ENCODE results near the gene SNRNP70. TPM values are rescaled to one million over a fixed set of nuclear protein-coding genes. Genes with fewer than 3 reads are reported as not detected.

SNRNP70 gene
- total RNA-seq, 6 experiments from 2014 or later, result 80.8 to 187 (median 123) TPM

DNA sequence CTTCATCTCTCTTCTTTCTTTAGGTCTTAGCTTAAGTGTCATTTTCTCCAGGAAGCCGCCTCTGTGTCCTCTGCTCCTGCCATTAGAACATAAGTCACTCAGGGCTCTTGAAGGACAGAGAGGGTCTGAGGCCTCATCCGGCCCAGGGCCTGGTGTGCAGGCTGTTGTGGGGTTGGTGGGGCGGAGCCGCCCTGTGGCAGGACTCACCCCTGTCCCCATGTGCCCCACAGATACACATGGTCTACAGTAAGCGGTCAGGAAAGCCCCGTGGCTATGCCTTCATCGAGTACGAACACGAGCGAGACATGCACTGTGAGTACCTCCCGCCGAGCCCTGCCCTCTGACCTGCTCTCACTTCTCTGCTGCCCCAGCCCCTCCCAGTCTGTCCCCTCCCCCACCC, 15.9 kb downstream of the SNRNP70 start:
- Histone ChIP-seq H3K27ac (no peak overlapping the region), H3K36me3 (peaks cover 6 to 81% (median 22%) of the 10 kb centered on the region in 4 donors), H3K9me3 (no peaks in the 10 kb centered on the region), H3K27me3 (no peaks in the 10 kb centered on the region), H3K4me3 (no peak overlapping the region), H3K4me1 (peaks cover 0 to 26% (median 7%) of the 10 kb centered on the region in 4 donors)
- intact Hi-C loops (cut with DNase I), result loop anchor here in 1 of 2 donors (5.0 kb wide), 2 partner anchors 36 to 96 kb away; no protein-coding TSS in a partner anchor
- ATAC-seq, result no peak
- WGBS (ENCODE audit: insufficient coverage, low coverage, low lambda C conversion rate, missing lambda C conversion rate), result 63% methylated on average over 4 of the region's 12 CpGs
- DNase-seq, result no peak
- TF ChIP-seq, protein P1, sequence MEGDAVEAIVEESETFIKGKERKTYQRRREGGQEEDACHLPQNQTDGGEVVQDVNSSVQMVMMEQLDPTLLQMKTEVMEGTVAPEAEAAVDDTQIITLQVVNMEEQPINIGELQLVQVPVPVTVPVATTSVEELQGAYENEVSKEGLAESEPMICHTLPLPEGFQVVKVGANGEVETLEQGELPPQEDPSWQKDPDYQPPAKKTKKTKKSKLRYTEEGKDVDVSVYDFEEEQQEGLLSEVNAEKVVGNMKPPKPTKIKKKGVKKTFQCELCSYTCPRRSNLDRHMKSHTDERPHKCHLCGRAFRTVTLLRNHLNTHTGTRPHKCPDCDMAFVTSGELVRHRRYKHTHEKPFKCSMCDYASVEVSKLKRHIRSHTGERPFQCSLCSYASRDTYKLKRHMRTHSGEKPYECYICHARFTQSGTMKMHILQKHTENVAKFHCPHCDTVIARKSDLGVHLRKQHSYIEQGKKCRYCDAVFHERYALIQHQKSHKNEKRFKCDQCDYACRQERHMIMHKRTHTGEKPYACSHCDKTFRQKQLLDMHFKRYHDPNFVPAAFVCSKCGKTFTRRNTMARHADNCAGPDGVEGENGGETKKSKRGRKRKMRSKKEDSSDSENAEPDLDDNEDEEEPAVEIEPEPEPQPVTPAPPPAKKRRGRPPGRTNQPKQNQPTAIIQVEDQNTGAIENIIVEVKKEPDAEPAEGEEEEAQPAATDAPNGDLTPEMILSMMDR (IDR thresholded peaks at IDR 0.05), result no peak
- TF ChIP-seq POLR2A (IDR thresholded peaks at IDR 0.05), result no peak

- DNase-seq (no peak), ATAC-seq (no peak)
- Histone ChIP-seq H3K36me3 (peaks cover 6 to 84% (median 27%) of the 10 kb centered on the region in 4 donors), H3K27me3 (no peaks in the 10 kb centered on the region), H3K9me3 (no peaks in the 10 kb centered on the region), H3K4me1 (peaks cover 0 to 21% (median 7%) of the 10 kb centered on the region in 4 donors), H3K4me3 (no peak overlapping the region), H3K27ac (no peak overlapping the region)
- 40% methylated on average over 3 of the region's 12 CpGs for WGBS (ENCODE audit: insufficient coverage, low coverage, low lambda C conversion rate, missing lambda C conversion rate)
- TF ChIP-seq POLR2A (IDR thresholded peaks at IDR 0.05), result no peak
- intact Hi-C loops (cut with DNase I), result loop anchor here in 1 of 2 donors (5.0 kb wide), 2 partner anchors 35 to 95 kb away; no protein-coding TSS in a partner anchor
Observed at GRCh38 chr19:49102303-49102702, 17.1 kb downstream of the SNRNP70 start.

DNA sequence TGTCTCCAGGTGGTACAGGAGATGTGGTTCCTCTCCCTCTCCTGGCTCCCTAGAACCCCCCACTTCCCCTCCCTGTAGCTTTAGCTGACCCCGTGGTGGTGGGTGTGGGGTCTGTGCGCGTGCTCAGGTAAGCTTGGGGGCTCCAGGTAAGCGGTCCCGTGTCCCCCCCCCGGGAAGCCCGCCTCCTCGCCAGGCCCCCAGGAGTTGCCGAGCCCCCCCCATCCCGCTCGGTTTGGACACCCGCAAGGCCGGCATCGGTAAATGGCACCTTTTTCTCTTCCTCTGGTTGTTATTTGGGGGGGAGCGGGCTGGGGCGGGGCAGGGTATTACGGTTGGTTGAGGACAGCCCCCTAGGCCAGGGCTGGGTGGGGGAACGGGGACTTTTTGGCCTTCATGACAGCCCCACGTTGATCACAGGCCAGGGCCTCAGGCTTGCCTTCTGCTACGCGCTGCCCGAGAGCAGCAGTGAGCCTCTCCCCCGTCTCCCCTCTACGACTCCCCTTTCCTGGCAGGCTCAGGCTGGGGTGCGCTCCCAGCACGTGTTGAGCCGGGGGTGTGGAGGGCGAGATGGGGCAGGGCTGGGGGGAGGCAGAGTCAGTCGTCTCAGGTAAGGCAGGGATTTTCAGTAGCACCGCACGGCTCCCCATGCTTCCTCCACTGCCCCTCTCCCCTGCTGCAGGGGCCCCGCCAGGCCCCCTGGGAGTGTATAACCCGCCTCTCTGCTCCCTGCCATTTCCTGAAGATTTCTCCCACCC, 18.3 kb downstream of the SNRNP70 start:
- H3K27ac ChIP-seq, result no peak overlapping the region
- DNase-seq, result no peak
- H3K4me3 ChIP-seq, result no peak overlapping the region
- 100% methylated on average over 1 of the region's 33 CpGs for WGBS (ENCODE audit: insufficient coverage, low coverage, low lambda C conversion rate, missing lambda C conversion rate)
- no peaks in the 10 kb centered on the region for H3K27me3 ChIP-seq
- intact Hi-C loops (cut with DNase I), result loop anchor here in 1 of 2 donors (5.0 kb wide), 2 partner anchors 34 to 94 kb away; no protein-coding TSS in a partner anchor
- no peak for ATAC-seq
- H3K4me1 ChIP-seq, result peaks cover 0 to 9% (median 4%) of the 10 kb centered on the region in 4 donors
- H3K36me3 ChIP-seq, result peaks cover 6 to 88% (median 33%) of the 10 kb centered on the region in 4 donors
- H3K9me3 ChIP-seq, result no peaks in the 10 kb centered on the region
- no peak for TF ChIP-seq POLR2A (IDR thresholded peaks at IDR 0.05)
- TF ChIP-seq, protein P1 (IDR thresholded peaks at IDR 0.05), result no peak

DNA sequence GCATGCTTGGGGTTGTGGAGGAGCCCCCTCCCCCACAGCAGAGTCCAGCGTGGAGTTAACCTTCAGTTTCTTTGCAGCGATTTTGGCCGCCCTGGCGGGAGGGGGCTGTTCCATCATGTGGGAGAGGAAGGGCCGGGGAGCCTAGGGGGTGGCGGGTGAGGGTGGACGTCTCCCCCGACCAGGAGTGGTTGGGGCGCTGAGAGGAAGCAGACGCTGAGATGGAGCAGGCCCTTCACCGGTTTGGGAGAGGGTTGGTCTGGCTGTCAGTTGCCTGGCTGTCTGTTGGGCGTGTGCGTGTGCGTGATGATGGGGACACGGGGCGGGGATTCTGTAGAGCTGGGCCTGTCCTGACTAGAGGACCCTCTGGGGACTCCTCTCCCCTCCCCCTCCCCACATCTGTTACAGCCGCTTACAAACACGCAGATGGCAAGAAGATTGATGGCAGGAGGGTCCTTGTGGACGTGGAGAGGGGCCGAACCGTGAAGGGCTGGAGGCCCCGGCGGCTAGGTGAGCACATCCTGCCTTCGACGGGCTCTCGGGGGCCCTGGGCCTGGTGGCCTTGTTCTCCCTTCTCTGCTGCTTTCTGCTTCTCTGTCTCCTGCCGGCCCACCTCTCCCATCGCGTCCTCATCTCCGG, 19.1 kb downstream of the SNRNP70 start:
- WGBS (ENCODE audit: insufficient coverage, low coverage, low lambda C conversion rate, missing lambda C conversion rate), result 76% methylated on average over 5 of the region's 30 CpGs
- no peak for TF ChIP-seq POLR2A (IDR thresholded peaks at IDR 0.05)
- TF ChIP-seq, protein P1 (IDR thresholded peaks at IDR 0.05), result no peak
- ATAC-seq, result no peak
- Histone ChIP-seq H3K4me1 (peaks cover 0 to under 1% (median 0%) of the 10 kb centered on the region in 4 donors), H3K9me3 (no peaks in the 10 kb centered on the region), H3K27me3 (no peaks in the 10 kb centered on the region), H3K36me3 (peaks cover under 1 to 84% (median 33%) of the 10 kb centered on the region in 4 donors), H3K27ac (no peak overlapping the region), H3K4me3 (no peak overlapping the region)
- intact Hi-C loops (cut with DNase I), result loop anchor here in 1 of 2 donors (5.0 kb wide), 2 partner anchors 33 to 93 kb away; no protein-coding TSS in a partner anchor
- no peak for DNase-seq
